Cardiac septum (tissue), 1 donor: ENCODE data around the gene AZU1. TPM values are rescaled to one million over a fixed set of nuclear protein-coding genes. Genes with fewer than 3 reads are reported as not detected.

ENCODE experiments used
- DNase-seq: peaks from one replicate; pipeline ENCODE4 v3.0.0-alpha.2; 2020; ENCODE audit warnings: low spot score
- intact Hi-C: fragments of 100-400 bp; cut with DNase I; formaldehyde crosslinking; loops from one replicate; pipeline ENCODE4 v1.14.0; 2022
- total RNA-seq: library from RNA; stranded (reverse); fragmentation: NEBNext Ultra II Directional; extraction: Animal tissue kit (Norgen Biotek cat#: 25700); gene quantifications from one replicate; pipeline ENCODE4 v1.2.1, GENCODE V29; 2021
- donor health status: DM: no; HTN: no; CAD: no.

Gene AZU1
- total RNA-seq, 1 donor from 2014 or later = 1.1 TPM

DNA sequence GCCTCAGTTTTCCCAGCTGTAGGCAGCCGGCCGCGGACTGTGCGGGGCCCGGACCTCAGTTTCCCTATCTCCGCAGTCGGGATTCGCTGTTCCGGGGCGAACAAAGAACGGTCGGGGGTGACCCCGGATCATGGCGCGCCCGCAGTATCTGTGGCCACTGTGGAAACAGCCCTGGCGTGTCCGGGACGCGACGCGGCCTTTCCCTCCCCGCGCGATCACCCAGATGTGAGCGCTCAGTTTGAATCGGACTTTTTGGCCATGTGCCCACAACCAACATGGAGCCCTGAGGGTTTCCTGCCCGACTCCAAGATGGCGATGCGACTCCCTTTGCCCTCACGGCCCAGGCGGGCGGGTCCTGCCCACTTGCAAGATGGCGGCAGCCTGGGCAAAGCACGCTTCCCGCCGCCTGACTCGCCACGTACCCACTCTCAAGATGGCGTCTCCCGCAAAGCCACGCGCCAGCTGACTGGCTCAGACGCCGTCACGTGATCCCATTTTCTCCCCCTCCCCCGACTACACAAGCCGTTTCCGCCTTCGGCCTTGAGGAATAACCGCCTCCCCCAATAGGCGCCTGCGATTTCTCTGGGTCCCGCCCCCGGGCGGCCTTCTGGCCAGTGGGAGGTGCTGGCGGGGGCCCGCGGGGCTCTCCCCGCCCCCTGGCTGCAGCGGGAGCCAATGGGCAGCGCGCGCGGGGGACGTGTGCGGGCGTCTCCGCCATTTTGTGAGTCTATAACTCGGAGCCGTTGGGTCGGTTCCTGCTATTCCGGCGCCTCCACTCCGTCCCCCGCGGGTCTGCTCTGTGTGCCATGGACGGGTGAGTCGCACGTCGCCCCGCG lies 30.7 kb upstream of the AZU1 start, which contains the start of gene PTBP1:
Gene PTBP1 (plus strand): TSS at position 761 of the 836 bp plus-strand sequence. CDS start 46 bp downstream, at position 807.
- intact Hi-C loops = loop anchor here (2.0 kb wide), 1 partner anchor 290 kb away; the partner anchor contains the start of gene TPGS1
- peak; percentile 100 for DNase-seq

DNA sequence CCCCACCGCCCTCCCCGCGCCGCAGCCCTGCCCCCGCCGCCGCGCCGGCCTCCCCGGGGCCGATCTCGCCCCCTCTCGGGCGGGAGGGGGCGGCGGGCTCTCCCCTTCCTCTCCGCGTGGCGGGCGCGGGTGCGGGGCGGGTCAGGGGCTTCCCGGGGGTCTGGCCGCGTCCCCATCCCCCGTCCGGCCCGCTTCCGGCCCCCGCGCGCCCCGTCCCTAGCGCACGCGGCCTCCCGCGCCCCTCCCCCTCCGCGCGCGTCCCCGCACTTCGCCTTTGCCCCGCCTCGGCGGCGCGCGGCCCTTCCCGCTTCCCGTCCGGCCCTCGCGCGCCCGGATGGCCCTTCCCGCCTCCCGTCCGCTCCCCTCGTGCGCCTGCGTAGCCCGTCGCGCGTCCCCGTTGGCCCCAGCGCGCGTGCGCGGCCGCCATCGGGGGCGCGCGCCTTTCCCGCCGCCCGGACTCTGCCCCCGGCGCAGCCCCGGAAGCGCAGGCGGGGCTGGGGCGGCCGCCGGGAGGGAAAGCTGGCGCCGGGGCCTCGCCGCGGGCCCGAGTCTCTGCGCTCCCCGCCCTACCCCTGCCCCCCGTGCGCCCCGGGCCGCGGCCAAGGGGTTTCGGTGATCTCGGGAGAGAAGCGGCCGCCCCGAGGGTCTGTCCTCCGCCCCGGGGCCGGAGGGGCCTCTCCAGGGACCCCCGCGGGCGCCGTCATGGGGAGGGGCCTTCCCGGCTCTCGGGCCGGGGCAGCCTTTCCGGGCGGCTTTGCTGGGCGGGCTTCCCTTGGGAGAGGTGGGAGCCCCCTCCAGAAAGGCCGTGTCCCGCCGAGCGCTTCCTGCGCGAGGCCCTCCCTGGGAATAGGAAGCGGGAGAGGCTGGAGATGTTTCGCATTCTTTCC lies 29.9 kb upstream of the AZU1 start:
- peak; percentile 92 for DNase-seq
- intact Hi-C loops = loop anchor here (2.0 kb wide), 1 partner anchor 291 kb away; the partner anchor contains the start of gene TPGS1

DNA sequence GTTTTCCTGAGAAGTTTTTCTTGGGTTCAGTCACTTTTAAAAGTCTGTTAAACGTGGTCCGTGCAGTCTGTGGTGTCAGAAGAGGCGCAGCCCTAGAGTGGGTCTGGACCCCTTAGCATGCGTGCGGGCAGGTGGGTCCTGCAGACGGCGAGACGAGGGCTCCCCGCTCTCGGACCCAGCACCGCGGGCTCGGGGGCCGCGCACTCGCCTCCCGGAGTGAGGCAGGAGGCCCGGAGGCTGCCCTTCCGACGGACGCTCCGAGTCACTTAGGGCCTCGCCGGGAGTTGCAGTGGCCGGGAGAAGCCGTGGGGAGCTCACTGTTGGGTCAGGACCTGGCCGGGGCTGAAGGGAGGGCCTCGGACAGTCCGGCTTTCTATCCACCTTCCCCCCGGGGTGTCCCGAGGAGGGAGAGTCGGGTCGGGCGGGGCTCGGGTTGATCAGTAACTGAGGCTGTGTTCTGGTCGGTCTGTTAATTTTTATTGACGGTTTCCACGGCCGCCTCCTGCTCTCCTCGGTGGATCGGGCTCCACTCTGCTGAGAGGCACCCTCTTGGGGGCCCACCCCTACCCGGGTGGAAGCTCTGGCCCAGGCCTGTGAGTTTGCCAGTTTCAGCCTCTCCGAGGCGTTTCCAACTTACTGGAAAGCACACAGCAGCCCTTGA lies 29.1 kb upstream of the AZU1 start:
- no peak for DNase-seq

DNA sequence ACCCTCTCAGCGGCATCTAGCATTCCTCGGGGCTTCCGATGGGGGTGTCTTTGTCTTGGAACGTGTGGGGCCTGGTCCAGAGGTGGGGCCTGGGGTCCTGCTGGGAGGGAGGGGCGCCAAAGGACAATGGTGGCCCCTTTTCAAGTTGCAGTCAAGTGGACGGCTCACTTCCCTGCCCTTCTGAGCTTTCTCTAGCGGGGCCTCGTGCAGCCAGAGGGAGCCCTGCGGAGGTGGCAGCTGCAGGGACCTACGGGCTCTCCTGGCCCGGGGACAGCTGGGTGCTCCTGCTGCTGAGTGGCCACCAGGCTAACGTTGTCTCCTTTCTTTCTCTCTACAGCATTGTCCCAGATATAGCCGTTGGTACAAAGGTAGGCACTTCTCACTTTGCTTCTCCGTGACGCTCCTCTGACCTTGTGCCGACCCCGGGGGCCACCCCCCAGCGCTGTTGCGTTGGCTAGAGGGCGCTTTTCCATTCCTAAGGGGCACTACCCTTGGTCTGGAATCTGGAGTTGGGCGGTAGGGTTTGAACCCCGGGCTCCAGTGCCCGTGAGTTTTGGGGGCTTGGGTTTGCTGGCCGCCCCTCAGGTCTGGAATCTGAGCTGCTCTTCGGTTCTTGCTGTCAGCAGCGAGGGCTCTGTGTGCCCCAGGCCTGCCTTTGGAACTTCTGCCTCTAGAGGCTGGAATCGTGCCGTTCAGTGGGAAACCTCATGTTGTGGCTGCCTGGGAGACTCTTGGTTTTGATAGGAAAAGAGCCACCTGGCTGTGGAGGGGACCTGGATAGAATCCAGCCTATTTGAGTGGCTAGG lies 28.4 kb upstream of the AZU1 start:
- intact Hi-C loops = no loop called here
- no peak for DNase-seq

More for the DNA sequence above, 29.1 kb upstream of the AZU1 start:
- intact Hi-C loops = no loop called here

DNA sequence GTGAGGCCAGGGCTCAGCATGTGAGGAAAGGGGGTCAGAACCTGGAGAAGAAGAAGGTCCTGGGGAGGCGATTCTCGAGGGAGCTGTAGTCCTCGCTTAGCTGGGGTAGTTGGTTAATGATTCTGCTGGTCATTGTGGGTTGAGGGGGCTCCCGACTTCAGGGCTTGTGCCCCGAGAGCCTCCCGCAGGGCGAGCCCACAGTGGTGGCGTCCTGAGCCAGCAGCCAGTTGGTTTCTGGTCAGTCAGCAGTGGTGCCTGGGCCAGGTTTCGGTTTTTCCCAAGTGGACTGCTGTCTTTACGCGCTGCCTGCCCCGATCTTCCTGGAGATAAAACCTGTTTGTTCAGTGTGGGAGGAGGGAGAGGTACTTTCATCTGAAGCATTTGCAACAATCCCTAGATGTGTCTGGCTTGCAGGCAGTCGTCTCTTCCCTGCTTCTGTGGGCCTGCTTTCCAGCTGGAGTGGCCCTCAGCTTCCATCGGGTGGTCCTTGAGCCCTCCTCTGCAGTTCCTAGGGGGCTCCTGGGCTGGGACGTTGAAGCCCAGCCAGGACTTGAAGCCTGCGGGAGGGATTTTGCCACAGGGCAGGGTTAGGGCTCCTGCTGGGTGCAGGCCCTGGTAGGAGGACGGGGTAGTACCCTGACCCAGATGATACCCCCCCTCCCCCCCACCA lies 27.1 kb upstream of the AZU1 start:
- no peak for DNase-seq
- intact Hi-C loops = no loop called here

DNA sequence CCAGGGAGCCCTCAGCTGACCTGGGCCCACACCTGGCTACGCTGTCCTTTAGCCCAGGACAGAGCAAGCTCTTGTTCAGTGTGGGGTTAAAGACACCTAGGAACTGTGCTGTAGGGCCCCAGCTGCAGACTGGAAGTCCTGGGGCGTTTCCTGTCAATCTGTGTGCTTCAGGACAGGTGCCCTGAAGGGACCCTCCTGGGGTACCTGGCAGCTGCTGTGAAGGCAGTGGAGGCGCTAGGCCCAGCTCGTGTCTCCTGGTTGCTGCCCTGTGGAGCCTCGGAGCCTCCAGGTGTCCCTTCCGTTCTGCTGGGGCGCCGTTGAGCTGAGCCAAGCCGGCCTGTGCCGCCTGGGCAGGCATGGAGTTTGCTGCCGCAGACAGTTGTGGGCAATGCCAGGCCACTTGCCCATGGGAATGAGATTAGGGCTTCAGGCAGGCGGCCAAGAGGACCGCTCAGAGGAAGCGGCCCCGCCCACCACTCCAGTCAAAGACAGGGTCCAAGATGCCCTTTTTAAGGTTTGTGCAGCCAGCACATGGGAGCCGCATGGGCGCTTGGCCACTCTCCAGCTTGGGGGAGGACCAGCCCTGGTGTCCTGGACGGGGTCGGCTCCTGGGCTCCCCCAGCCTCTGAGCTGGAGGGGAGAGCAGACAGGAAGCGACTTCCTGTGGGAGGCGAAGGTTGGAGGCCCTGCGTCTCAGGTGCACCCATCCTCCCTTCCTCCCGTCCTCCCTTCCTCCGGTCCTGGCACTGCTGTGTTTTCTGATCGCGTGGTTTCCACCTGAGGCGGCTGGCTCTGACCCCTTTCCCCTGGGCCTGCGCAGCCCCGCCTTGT lies 26.4 kb upstream of the AZU1 start:
- intact Hi-C loops = no loop called here
- DNase-seq = peak; percentile 92

DNA sequence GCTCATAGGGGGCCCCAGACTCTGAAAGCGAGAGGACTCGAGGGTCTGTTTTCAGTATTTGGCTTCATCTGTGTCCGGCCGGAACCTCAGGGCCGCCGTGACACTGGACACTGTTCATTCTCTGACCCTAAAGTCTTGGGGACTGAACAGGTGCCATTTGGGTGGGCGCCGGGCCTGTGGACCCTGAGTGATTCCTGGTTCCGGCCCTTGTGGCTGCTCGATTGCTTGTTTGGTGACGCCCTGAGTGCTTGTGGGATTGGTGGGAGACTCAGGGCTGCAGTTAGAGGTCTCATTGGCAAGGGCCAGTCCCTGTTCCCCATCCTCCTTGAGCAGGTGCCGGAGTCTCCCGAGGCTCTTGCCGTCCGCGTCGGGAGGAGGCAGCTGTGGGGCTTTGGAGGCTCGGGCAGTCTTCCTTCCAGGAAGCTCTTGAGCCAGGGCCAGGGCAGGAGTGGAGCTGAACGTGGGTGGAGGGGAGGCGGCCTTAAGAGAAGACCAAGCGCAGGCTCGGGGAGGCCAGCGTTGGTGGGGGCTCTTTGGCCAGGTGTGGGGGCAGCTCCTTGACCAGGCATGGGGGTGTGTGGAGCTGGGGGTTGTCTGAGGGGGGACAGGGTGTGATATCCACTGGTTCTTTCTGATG lies 25.7 kb upstream of the AZU1 start:
- intact Hi-C loops = no loop called here
- DNase-seq = no peak

DNA sequence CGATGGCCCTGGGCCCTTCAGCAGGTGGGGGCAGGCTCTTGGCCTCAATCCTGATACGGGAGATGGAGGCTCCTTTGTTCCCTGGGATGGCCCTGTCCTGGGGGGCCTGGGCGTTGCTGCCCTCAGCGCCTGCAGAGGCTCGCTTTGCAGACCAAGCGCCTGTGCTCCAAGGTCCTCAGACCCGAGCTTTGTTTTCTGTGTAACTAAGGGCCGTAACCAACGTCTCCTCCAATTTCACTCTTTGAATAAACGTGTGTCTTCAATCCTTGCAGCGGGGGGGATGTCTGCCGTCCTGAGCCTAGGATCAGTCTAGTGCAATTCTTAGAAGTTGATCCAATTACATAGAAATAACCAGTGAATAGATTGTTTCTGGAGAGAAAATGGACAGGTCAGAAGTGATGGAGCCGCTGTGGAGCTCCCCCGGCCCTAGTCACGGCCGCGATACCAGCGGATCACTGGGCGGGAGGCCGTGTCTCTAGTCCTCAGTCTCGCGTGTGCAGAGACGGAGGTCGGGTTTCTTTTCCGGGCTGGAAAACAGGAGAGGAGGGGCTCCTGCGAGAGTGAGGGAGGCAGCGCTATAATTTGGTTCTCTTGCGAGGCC lies 25.0 kb upstream of the AZU1 start:
- DNase-seq = no peak

DNA sequence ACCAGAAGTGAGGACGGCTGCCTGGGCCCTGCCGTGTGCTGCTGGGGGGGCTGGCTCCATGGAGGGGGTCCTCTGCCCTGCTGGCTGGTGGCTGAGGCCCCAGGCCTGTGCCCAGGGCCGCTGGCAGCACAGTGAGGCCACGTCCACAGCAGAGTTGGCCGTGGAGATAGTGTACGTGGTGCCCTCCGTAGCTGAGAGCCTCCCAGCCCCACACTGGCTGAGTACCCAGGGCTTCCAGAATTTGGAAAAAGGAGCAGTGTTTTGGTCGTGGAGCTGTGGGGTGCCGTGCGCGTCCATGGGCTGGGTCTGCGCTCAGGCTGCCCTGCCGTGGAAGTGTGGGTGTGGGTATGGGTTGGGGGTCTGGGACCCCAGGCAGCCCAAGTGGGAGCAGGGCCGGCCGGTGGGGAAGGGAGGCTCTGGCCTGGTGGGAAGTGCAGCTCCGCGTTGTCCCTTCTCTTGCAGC lies 24.5 kb upstream of the AZU1 start:
- intact Hi-C loops = no loop called here
- DNase-seq = no peak

More for the DNA sequence above, 25.0 kb upstream of the AZU1 start:
- intact Hi-C loops = no loop called here

DNA sequence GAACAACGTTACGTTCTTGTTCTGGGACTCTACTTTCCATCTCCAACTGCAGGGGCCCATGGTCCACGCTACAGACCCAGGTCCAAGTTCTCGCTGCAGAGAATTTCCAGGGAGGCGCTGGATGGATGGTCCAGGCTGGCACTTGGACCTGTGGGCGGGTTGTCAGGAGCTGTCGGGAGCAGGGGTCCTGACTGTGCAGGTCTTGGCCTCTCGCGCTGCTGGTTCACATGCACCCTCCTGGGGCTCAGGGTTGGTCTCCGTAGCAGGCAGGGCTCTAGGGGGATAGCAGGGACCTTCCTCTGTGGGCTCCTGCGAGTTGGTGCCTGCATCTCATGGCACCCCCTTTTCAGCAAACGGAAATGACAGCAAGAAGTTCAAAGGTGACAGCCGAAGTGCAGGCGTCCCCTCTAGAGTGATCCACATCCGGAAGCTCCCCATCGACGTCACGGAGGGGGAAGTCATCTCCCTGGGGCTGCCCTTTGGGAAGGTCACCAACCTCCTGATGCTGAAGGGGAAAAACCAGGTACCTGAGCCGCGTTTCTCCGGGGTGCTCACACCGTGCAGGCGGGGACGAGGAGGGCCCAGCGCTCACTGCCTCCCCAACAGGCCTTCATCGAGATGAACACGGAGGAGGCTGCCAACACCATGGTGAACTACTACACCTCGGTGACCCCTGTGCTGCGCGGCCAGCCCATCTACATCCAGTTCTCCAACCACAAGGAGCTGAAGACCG lies 23.8 kb upstream of the AZU1 start:
- DNase-seq = no peak
- intact Hi-C loops = no loop called here

DNA sequence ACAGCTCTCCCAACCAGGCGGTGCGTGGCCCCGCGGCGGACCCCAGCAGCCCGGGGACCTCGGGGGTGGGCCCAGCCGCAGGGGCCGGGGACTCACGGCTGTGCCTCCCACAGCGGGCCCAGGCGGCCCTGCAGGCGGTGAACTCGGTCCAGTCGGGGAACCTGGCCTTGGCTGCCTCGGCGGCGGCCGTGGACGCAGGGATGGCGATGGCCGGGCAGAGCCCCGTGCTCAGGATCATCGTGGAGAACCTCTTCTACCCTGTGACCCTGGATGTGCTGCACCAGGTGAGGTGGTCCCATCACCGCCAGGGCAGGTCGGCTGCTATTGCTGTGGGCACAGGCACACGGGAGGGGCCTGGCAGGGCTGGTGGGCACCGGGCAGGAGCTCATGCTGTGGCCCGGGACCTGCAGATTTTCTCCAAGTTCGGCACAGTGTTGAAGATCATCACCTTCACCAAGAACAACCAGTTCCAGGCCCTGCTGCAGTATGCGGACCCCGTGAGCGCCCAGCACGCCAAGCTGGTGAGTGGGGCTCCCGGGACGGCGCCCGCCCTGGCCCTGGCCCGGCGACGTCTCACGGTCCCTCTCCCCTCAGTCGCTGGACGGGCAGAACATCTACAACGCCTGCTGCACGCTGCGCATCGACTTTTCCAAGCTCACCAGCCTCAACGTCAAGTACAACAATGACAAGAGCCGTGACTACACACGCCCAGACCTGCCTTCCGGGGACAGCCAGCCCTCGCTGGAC lies 23.0 kb upstream of the AZU1 start:
- DNase-seq = no peak
- intact Hi-C loops = no loop called here

DNA sequence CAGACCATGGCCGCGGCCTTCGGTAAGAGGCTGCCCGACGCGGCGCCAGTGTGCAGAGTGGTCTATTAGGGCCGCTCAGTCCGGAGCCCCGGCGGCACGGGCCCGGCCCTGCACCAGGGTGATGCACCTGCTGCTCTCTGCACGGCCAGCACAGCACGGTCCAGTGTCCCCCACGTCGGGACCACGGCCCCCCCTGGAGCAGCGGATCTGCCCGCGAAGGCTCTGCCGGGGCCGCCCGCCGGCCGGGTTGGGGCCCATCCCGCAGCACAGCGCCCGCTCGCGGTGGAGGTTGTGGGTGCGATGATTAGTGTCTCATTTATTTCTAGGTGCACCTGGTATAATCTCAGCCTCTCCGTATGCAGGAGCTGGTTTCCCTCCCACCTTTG lies 22.5 kb upstream of the AZU1 start:
- intact Hi-C loops = no loop called here
- DNase-seq = no peak

DNA sequence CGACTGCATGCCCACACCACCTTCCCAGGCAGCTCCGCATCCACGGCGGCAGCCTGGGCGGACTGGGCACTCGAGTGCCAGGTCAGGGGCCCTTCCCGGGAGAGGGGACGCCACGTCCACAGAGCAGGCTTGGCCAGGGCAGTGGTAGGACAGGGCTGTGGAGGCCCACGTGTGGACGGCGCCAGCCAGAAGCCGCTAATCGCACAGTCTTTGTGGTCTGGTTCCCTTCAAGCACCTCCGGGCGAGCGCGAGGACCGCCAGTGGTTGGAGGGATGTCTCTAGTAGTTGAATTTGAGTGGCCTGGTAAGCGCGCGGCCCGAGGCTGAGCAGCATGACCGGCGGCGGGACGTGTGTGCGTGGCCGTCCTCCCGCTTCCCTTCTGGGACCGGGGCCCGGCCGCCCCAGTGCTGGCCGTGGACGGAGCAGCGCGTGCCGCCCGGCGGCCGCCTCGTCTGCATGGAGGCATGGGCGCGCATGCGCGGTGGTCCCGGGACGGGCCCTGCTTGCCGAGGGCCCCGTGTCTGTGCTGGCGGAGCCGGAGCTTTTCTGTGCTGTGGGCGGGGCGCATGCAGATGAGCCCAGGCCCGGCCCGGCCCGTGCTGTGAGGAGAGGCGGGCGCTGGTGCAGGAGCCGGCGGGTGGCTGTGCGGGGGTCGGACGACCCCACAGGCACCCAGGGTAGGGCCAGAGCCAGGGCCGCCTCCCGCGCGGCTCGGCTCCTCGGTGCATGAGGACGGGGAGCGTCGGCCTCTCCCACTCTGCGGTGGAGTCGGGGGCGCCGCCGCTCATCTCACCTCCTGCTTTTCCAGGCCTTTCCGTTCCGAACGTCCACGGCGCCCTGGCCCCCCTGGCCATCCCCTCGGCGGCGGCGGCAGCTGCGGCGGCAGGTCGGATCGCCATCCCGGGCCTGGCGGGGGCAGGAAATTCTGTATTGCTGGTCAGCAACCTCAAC lies 21.8 kb upstream of the AZU1 start:
- intact Hi-C loops = no loop called here
- no peak for DNase-seq

DNA sequence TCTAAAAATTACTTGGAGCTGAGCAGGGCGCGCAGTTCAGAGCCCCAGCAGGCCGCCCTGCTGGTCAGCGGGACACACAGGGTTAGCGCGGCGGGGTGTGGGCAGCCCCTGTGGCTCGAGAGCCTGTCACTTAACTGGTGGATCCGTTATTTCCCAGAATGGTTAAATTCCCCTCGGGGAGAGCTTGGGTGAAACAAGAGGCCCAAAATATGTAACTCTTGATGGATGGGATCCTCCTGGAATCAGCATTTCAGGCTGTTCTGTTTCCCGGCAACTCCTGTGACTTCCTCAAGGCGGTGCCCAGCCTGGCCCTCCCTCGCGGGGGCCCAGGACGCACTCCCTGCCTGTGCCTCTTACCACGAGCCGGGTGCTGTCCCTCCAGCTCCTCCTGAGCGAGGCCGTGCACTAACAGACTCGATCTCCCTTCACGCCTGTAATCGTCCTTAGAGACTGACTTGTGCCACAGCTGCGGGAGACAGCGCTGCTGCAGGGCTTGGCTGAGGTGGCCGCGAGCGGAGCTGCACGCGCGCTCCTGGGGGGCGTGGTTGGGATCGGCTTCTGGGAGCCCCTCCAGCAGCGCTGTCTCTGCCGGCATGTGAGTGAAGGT lies 20.7 kb upstream of the AZU1 start:
- no peak for DNase-seq
- intact Hi-C loops = no loop called here
